ENCODE data around the gene RAD51B.

DNA sequence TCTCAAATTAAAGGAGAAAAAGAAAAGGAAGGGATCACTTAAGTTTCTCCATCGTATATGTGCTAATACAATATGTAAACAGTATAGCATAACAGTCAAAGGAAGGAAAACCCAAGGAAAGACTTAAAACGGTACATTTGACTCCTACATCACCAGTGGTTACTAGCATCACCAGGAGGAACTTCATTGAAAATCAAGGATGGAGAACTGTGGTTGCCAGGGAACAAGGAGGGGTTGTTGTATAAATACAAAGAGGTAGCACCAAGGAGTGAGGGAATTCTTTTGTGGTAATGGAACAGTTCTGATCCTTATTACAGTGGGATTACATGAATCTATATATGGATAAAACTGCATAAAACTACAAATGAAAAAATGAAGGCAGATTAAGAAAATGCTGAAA is 4.8 kb upstream of the RAD51B start:
- no peak for TF ChIP-seq EZH2 (IDR thresholded peaks at IDR 0.05; ENCODE audit: low read depth)
- TF ChIP-seq, protein P1, sequence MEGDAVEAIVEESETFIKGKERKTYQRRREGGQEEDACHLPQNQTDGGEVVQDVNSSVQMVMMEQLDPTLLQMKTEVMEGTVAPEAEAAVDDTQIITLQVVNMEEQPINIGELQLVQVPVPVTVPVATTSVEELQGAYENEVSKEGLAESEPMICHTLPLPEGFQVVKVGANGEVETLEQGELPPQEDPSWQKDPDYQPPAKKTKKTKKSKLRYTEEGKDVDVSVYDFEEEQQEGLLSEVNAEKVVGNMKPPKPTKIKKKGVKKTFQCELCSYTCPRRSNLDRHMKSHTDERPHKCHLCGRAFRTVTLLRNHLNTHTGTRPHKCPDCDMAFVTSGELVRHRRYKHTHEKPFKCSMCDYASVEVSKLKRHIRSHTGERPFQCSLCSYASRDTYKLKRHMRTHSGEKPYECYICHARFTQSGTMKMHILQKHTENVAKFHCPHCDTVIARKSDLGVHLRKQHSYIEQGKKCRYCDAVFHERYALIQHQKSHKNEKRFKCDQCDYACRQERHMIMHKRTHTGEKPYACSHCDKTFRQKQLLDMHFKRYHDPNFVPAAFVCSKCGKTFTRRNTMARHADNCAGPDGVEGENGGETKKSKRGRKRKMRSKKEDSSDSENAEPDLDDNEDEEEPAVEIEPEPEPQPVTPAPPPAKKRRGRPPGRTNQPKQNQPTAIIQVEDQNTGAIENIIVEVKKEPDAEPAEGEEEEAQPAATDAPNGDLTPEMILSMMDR (conservative IDR thresholded peaks at IDR 0.05), result no peak
